Suprapubic skin (tissue), 4 donors: Measurements from ENCODE around the gene AUTS2. TPM values are rescaled to one million over a fixed set of nuclear protein-coding genes. Genes with fewer than 3 reads are reported as not detected.

Source experiments
- DNase-seq, 2 donors: peaks; one replicate each; pipeline ENCODE4 v3.0.0-alpha.2; 2019; ENCODE audit warnings: low spot score in 2 of 2
- H3K27ac ChIP-seq: fragments of 200-600 bp; sonication (generic); one replicate; pipeline ENCODE4 v1.5.1; 2019
- H3K27me3 ChIP-seq: fragments of 200-600 bp; sonication (generic); one replicate; pipeline ENCODE4 v1.5.1; 2019
- H3K36me3 ChIP-seq: fragments of 200-600 bp; sonication (generic); one replicate; pipeline ENCODE4 v1.5.1; 2019
- H3K4me1 ChIP-seq: fragments of 200-600 bp; sonication (generic); one replicate; pipeline ENCODE4 v1.5.1; 2019
- H3K4me3 ChIP-seq: fragments of 200-600 bp; sonication (generic); one replicate; pipeline ENCODE4 v1.5.1; 2019; ENCODE audit warnings: mild to moderate bottlenecking
- H3K9me3 ChIP-seq: fragments of 200-600 bp; sonication (generic); one replicate; pipeline ENCODE4 v1.5.1; 2019
- EP300 ChIP-seq: sonication (generic); formaldehyde crosslinking; IDR thresholded peaks from one replicate; pipeline ENCODE4 v1.6.1; 2017; ENCODE audit warnings: antibody characterized with exemption
- POLR2A ChIP-seq, 2 donors: fragments of 450-650 bp; IDR thresholded peaks; one replicate each; pipeline ENCODE4 v1.6.1; 2017; ENCODE audit warnings: antibody characterized with exemption in 2 of 2, mild to moderate bottlenecking in 2 of 2, moderate library complexity in 2 of 2
- POLR2AphosphoS5 ChIP-seq, 3 donors: sonication (generic); formaldehyde crosslinking; IDR thresholded peaks; one replicate each; pipeline ENCODE4 v1.6.1; 2017; ENCODE audit warnings: antibody characterized with exemption in 3 of 3
- WGBS: methylation state at CpG from one replicate; pipeline ENCODE4 v1.1.5; 2018; 5-methylcytosine and 5-hydroxymethylcytosine counted together
- total RNA-seq, 4 donors: library from RNA; depleted of rRNA; stranded (reverse); fragments of >200 nt; gene quantifications; one replicate each; pipeline ENCODE4 v1.1.0, GENCODE V29; 2016
- TF ChIP-seq, protein P1 (sequence below), 2 donors: fragments of 200-600 bp in 1 of 2; fragments of 450-650 bp in 1 of 2; sonication (generic) in 1 of 2; IDR thresholded peaks; one replicate each; pipeline ENCODE4 v1.5.1; 2016 to 2019; ENCODE audit warnings: antibody characterized with exemption in 2 of 2, mild to moderate bottlenecking in 1 of 2, moderate library complexity in 1 of 2

AUTS2 gene
- total RNA-seq, 4 donors from 2014 or later: 31.0 to 102 (median 56.4) TPM

DNA sequence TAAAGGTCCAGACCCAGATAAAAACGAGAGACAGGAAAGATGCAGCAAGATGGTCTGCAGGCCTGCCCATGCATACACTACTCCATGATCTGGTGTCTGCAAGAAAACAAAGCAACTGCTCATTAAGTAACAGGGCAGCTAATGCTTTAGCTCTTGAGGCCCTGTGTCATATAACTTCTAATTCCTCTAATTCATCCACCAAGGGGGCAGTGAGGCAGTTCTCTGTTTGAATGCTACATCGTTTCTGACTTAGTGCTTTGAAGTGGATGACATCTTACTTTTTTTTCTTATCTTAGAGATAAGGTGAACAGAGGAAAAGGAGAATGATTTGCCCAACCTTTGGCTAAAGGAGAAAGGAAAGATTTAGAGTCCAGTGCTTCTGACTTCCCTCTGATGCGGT lies 619.7 kb downstream of the AUTS2 start:
- 85% methylated on average over 3 of the region's 3 CpGs for WGBS
- H3K27ac ChIP-seq: no peak overlapping the region
- no peaks in the 10 kb centered on the region for H3K4me1 ChIP-seq
- H3K36me3 ChIP-seq: no peaks in the 10 kb centered on the region
- no peaks in the 10 kb centered on the region for H3K9me3 ChIP-seq
- no peak overlapping the region for H3K4me3 ChIP-seq
- TF ChIP-seq, protein P1, sequence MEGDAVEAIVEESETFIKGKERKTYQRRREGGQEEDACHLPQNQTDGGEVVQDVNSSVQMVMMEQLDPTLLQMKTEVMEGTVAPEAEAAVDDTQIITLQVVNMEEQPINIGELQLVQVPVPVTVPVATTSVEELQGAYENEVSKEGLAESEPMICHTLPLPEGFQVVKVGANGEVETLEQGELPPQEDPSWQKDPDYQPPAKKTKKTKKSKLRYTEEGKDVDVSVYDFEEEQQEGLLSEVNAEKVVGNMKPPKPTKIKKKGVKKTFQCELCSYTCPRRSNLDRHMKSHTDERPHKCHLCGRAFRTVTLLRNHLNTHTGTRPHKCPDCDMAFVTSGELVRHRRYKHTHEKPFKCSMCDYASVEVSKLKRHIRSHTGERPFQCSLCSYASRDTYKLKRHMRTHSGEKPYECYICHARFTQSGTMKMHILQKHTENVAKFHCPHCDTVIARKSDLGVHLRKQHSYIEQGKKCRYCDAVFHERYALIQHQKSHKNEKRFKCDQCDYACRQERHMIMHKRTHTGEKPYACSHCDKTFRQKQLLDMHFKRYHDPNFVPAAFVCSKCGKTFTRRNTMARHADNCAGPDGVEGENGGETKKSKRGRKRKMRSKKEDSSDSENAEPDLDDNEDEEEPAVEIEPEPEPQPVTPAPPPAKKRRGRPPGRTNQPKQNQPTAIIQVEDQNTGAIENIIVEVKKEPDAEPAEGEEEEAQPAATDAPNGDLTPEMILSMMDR (IDR thresholded peaks at IDR 0.05): no peak
- TF ChIP-seq POLR2AphosphoS5 (IDR thresholded peaks at IDR 0.05) (no peak), POLR2A (IDR thresholded peaks at IDR 0.05) (no peak), EP300 (no peak)
- DNase-seq: no peak
- no peaks in the 10 kb centered on the region for H3K27me3 ChIP-seq

- 88% methylated on average over 4 of the region's 4 CpGs for WGBS
- H3K36me3 ChIP-seq: no peaks in the 10 kb centered on the region
- no peak overlapping the region for H3K27ac ChIP-seq
- no peaks in the 10 kb centered on the region for H3K4me1 ChIP-seq
- DNase-seq: no peak
- no peaks in the 10 kb centered on the region for H3K9me3 ChIP-seq
- H3K27me3 ChIP-seq: no peaks in the 10 kb centered on the region
- no peak overlapping the region for H3K4me3 ChIP-seq
- TF ChIP-seq POLR2AphosphoS5 (IDR thresholded peaks at IDR 0.05) (no peak), EP300 (no peak), POLR2A (IDR thresholded peaks at IDR 0.05) (no peak)
- TF ChIP-seq, protein P1 (IDR thresholded peaks at IDR 0.05): no peak
Observed at GRCh38 chr7:70219061-70219460, 620.8 kb downstream of the AUTS2 start.

DNA sequence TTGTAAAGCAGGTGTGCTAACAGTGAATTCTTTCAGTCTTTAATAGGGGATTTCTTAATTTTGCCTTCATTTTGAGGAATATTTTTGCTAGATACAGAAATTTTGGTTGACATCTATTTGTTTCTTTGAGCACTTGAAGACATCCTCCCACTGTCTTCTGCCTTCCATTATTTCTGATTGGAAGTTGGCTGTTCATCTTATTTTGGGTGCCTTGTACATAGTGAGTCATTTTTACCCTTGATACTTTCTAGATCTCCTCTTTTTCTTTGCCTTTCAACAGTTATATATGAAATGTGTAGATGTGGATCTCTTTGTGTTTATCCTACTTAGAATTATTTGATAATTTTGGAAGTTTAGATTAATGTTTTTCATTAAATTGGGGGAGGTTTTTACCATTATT lies 631.0 kb downstream of the AUTS2 start:
- H3K9me3 ChIP-seq: no peaks in the 10 kb centered on the region
- no peaks in the 10 kb centered on the region for H3K4me1 ChIP-seq
- no peaks in the 10 kb centered on the region for H3K27me3 ChIP-seq
- no peak for TF ChIP-seq POLR2A (IDR thresholded peaks at IDR 0.05)
- TF ChIP-seq, protein P1 (IDR thresholded peaks at IDR 0.05): no peak
- TF ChIP-seq POLR2AphosphoS5 (IDR thresholded peaks at IDR 0.05): no peak
- TF ChIP-seq EP300: no peak
- no peak for DNase-seq
- H3K27ac ChIP-seq: no peak overlapping the region
- no peak overlapping the region for H3K4me3 ChIP-seq
- H3K36me3 ChIP-seq: no peaks in the 10 kb centered on the region

GRCh38 chr7:70230761-70231160 lies 632.5 kb downstream of the AUTS2 start:
- no peak for DNase-seq
- WGBS: 96% methylated on average over 3 of the region's 3 CpGs
- H3K4me3 ChIP-seq: no peak overlapping the region
- H3K9me3 ChIP-seq: no peaks in the 10 kb centered on the region
- H3K27me3 ChIP-seq: no peaks in the 10 kb centered on the region
- TF ChIP-seq, protein P1 (IDR thresholded peaks at IDR 0.05): no peak
- TF ChIP-seq EP300 (no peak), POLR2AphosphoS5 (IDR thresholded peaks at IDR 0.05) (no peak), POLR2A (IDR thresholded peaks at IDR 0.05) (no peak)
- no peaks in the 10 kb centered on the region for H3K4me1 ChIP-seq
- no peaks in the 10 kb centered on the region for H3K36me3 ChIP-seq
- no peak overlapping the region for H3K27ac ChIP-seq

DNA sequence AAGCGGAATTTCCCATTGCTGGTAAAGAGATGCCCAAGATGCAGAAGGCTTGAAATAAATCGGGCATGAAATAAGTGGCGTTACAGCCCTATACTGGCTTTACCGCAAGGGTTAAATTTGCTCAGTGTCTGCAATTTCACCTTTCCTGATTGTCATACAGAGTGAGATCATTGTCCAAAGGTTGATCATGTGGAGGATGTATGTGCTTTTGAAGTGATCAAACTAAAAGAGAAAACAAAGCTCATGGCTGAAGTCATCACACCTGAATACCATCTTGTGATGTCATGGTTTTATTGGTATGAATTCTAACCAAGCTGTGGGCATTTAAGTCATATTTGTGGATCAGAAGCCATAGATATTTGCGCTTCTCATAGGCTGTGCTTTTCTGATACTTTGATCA lies 635.5 kb downstream of the AUTS2 start:
- H3K4me1 ChIP-seq: no peaks in the 10 kb centered on the region
- 97% methylated on average over 5 of the region's 5 CpGs for WGBS
- H3K4me3 ChIP-seq: no peak overlapping the region
- H3K27ac ChIP-seq: no peak overlapping the region
- no peaks in the 10 kb centered on the region for H3K36me3 ChIP-seq
- no peaks in the 10 kb centered on the region for H3K27me3 ChIP-seq
- no peaks in the 10 kb centered on the region for H3K9me3 ChIP-seq
- DNase-seq: no peak
- no peak for TF ChIP-seq EP300
- TF ChIP-seq POLR2A (IDR thresholded peaks at IDR 0.05): no peak
- no peak for TF ChIP-seq POLR2AphosphoS5 (IDR thresholded peaks at IDR 0.05)
- TF ChIP-seq, protein P1 (IDR thresholded peaks at IDR 0.05): no peak
